GM12874 (cell line): ENCODE measurements around the gene GULP1.

Source experiments
- CTCF ChIP-seq: IDR thresholded peaks from 2 replicates; pipeline ENCODE4 v1.5.1; 2011; ENCODE audit warnings: low read depth, mild to moderate bottlenecking, control low read depth, low read length, moderate library complexity; ENCODE audit not compliant: insufficient read depth

The GULP1 gene

GRCh38 chr2:188380280-188380679 is 88.6 kb downstream of the GULP1 start:
- no peak for TF ChIP-seq CTCF

- no peak for TF ChIP-seq CTCF
These were observed 89.9 kb downstream of the GULP1 start for GRCh38 chr2:188381614-188382013.

GRCh38 chr2:188382107-188382506 is 90.4 kb downstream of the GULP1 start:
- TF ChIP-seq CTCF: no peak

DNA sequence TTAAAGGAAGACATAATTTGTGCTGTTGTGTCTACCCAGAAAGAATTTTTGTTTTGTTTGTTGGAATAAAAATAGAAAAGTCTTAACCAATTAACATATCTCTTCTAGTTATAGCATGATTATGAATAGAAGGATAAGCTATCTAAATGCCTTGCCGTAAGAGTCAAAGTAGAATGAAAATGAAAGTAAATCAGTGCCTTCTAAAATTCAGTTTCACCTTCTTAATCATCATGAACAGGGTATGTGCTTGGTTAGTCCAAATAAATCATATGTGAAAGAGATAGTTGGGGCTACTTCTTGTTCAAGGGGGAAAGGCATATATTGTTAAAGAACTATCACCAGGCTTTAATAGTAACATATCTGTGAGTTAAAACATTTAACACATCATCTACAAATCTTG is 91.5 kb downstream of the GULP1 start:
- no peak for TF ChIP-seq CTCF

DNA sequence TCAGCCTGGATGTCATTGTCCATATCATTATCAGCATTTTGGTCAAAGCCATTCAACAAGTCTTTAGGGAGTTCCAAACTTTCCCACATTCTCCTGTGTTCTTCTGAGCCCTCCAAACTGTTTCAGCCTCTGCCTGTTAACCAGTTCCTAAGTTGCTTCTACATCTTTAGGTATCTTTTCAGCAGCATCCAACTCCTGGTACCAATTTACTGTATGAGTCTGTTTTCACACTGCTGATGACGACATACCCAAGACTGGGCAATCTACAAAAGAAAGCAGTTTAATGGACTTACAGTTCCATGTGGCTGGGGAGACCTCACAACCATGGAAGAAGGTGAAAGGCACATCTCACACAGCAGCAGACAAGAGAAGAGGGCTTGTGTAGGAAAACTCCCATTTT is 94.2 kb downstream of the GULP1 start:
- no peak for TF ChIP-seq CTCF

DNA sequence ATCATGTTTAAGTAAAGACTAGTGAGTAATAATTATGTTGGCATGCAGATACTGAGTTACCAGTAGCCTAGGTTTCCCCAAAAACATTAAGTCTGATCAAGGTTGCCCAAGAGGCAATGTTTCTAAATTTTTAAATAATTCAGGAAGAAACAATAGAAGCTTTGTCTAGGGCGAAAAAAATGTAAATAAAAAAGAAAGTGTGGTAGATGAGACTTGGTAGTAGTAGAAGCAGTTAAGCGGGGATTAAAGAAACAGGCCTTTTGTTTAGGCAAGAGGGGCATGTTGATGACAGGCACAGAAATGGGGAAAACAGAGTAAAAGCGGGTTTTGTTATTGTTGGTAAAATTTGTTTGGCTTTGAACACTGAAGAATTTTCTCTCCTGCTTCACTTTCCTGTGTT is 97.2 kb downstream of the GULP1 start:
- TF ChIP-seq CTCF: no peak

DNA sequence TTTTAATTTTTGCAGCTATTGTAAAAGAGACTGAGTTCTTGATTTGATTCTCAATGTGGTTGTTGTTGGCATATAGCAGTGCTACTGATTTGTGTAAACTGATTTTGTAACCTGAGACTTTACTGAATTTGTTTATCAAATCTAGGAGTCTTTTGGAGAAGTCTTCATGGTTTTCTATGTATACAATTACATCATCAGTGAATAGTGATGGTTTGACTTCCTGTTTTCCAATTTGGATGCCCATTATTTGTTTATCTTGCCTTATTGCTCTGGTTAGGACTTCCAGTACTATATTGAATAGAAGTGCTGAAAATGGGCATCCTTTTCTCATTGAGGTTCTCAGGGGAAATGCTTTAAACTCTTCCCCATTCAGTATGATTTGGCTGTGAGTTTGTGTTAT is 99.7 kb downstream of the GULP1 start:
- TF ChIP-seq CTCF: no peak

DNA sequence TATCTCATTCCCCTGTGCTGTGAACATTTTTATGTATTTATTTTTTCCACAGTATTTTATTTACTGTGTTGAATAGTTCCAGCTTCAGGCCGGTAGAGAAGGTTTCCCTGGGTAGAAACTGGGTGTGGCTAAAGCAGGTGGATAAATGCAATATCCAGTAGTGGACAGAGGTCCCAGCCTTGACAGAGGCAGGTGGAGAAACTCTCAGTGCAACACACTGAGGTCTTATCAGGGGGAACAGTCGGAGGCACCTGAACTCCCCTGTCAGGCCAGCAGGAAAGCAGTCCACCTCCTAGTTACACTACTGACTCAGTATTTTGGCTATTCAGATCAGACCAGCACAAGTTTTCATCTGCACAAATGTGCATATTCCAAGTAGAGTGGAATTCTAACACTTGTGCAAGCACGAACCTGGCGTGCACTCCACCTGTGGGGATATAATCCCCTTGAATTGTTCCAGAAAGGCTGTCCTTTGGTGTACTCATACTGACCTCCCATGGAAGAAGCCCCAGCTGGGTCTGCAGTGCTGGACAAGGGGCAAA is 103.3 kb downstream of the GULP1 start:
- no peak for TF ChIP-seq CTCF
